SKM-1 treated with dmso at 0.1 percent for 144 hours (cell line): ENCODE results near the gene KIAA0319L.
"Not testable (repeated sequence)": the region's sequence is repeated elsewhere in the genome, so short reads cannot be mapped to it uniquely, and the experiment has no call there.

Source experiments
- DNase-seq: peaks from one replicate; lab custom pipeline; 2025; ENCODE audit not compliant: unreplicated experiment; lab: John Stamatoyannopoulos, UW

KIAA0319L gene

DNA sequence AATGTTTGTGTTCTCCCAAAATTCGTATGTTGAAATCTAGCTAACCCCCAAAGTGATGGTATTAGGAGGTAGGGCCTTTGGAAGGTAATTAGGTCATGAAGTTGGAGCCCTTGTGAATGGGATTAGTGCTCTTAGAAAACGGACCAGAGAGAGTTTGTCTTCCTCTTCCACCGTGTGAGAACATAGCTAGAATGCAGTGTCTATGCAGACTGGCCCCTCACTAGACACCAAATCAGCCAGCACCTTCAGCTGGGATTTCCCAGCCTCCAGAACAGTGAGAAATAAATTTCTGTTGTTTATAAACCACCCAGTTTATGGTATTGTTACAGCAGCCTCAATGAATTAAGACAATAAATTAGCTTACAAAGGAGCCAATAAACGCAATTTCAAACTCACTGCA, 58.0 kb downstream of the KIAA0319L start:
- no peak for DNase-seq

- DNase-seq, result no peak
These were observed 59.6 kb downstream of the KIAA0319L start for GRCh38 chr1:35497571-35497970.

DNA sequence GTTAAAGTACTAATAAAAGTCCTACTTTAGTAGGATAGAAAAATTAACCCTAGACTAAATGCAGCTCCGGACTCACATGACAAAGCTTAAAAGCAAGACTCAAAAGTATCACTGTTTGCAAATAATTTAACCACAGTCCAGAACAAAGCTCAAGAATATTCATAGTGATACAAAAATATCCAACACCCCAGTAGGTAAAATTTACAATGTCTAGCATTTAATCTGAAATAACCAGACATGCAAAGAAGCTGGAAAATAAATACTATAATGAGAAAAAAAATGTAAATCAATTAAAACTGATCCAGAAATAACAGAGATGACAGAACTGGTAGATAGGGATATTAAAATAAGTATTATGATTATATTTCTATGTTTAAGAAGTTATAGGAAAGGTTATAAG, 67.0 kb downstream of the KIAA0319L start:
- DNase-seq, result no peak

- no peak for DNase-seq
These were observed 68.9 kb downstream of the KIAA0319L start for GRCh38 chr1:35488336-35488735.

DNA sequence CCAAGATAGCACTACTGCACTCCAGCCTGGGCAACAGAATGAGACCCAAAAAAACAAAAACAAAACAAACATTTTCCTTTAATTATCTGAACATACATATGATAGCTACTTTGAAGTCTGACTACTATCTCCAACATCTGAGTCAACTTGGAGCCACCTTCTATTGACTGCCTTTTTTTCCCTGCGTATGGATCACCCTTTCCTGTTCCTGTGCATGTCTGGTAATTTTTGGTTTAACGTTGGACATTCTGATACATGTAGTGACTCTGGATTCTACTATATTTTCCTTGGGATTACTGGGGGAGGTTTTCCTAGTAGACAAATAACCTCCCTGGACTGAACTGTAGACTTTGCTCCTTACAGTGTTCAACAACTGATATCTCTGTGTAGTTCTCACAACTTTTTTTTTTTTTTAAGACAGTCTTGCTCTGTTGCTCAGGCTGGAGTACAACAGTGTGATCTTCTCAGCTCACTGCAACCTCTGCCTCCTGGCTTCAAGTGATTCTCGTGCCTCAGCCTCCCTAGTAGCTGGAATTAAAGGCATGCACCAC, 70.3 kb downstream of the KIAA0319L start:
- no peak for DNase-seq

DNA sequence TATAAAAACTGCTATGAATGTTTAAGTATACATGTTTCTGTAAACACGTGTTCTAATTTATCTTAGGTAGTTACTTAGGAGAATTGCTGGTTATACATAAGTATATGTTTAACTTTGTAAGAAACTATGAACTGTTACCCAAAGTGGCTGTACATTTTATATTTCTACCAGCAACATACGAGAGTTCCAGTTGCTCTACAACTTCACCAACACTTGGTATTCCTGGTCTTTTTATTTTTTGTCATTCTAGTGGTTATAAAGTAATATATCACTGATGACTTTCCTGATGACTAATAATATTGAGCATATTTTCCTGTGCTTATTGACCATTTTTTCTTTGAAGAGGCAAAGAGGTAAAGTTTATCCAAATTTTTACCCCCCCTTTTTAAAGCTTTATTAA, 76.0 kb downstream of the KIAA0319L start:
- no peak for DNase-seq

GRCh38 chr1:35477870-35478269, 79.3 kb downstream of the KIAA0319L start:
- no peak for DNase-seq

- no peak for DNase-seq
These were observed 81.1 kb downstream of the KIAA0319L start for GRCh38 chr1:35475856-35476674.

DNA sequence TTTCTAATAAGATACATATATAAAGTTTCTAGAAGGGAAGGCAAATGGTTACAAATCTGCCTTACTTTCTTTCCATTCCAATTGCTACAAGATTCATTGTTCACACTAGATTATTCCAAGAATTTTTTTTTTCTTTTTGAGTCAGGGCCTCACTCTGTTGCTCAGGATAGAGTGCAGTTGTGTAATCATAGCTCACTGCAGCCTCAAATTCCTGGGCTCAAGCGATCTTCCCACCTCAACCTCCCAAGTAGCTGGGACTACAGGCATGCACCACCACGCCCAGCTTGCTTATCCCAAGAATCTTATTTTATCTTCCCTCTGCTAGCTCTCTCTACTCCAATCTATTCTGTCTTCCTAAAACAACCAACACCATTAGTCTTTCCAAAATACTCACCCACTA, 81.8 kb downstream of the KIAA0319L start:
- DNase-seq, result no peak

DNA sequence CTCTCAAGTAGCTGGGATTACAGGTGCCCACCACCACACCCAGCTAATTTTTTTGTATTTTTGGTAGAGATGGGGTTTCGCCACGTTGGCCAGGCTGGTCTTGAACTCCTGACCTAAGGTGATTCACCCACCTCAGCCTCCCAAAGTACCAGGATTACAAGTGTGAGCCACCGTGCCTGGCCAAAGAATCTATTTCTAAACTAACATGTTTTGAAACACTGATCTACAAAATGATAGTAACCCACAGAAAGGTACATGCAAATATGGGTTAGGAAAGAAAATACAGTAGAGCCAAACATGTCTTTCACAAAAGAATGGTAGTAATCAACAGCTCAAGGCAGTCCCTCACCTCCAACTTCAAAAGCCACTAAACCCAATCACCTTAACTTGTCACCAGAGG, 84.0 kb downstream of the KIAA0319L start:
- DNase-seq, result not testable (repeated sequence)

GRCh38 chr1:35470977-35471613, 86.1 kb downstream of the KIAA0319L start:
- DNase-seq, result no peak

GRCh38 chr1:35466120-35466519, 91.1 kb downstream of the KIAA0319L start:
- DNase-seq, result no peak

GRCh38 chr1:35463749-35464148, 93.5 kb downstream of the KIAA0319L start:
- DNase-seq, result not testable (repeated sequence)

GRCh38 chr1:35463232-35463631, 94.0 kb downstream of the KIAA0319L start:
- no peak for DNase-seq

GRCh38 chr1:35461966-35462651, 95.1 kb downstream of the KIAA0319L start:
- DNase-seq, result no peak

DNA sequence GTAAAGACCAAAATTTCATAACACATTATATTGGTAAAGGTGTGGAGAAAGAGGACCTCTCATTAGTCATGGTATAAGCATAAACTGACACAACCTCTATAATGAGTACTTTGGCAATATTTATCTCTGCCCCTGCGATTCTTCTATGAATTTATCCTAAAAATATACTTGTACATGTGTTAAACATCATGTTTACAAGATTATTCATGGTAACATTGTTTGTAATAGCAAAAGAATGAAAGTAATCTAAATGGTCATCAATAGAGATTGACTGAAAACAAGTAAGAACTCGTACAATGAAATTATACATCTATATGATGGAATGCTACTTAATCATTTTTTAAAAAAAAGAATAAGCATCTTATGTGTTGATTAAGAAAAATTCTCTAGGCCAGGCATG, 96.4 kb downstream of the KIAA0319L start:
- DNase-seq, result no peak

DNA sequence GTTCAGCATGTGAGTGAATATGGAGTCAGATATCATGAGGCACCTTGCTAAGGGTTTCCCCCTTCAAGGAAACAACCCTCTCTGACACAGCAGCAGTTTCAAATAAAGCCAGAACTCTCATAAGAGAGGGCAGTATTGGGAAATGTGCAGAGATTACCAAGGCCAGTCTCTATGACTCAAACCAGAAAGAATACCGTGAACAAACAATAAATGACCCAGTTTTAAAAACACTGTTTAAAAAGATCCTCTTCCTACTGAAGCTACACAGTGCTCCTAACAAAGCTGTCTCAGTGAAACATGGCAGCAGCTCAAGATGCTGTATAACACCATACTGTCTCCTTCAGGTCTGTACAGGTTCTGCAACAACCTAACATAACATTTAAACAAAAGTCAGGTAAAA, 102.6 kb downstream of the KIAA0319L start:
- no peak for DNase-seq

- peak; percentile 48 for DNase-seq
These were observed 103.0 kb downstream of the KIAA0319L start for GRCh38 chr1:35454176-35454575.

- DNase-seq, result no peak
These were observed 104.2 kb downstream of the KIAA0319L start for GRCh38 chr1:35453031-35453430.

GRCh38 chr1:35452106-35452774, 105.0 kb downstream of the KIAA0319L start:
- DNase-seq, result peak; percentile 93

DNA sequence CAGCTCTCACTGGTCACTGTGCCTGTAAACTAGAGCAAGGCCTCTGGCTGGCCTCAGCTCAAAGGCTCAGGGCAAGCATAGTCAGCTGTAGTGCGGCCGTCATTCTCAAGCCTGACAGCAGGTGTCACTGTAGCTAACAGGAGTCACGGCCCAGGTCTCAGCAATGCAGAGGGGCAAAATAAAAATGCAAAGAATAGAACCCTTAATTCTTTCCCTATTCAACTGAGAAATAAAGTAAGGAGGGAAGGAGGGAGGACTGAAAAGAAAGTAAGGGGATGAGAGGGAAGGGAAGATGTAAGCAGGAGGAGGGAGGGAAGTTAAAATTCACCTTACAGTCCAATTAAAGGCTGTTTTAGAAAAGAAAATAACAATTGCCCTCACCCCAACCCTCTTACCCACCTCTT, 106.1 kb downstream of the KIAA0319L start:
- DNase-seq, result peak; percentile 72
